ENCODE measurements around the gene HOXC13.

The HOXC13 gene

GRCh38 chr12:53995378-53996239, 57.0 kb downstream of the HOXC13 start:
- peak; percentile 80 for DNase-seq

Data from islet precursor cell (in vitro differentiated cells).